Tibial nerve (tissue), 4 donors: ENCODE measurements around the gene ZNF385B. TPM values are rescaled to one million over a fixed set of nuclear protein-coding genes. Genes with fewer than 3 reads are reported as not detected.

Source experiments
- DNase-seq, 2 donors: peaks; one replicate each; pipeline ENCODE4 v3.0.0-alpha.2; 2019; ENCODE audit warnings: low spot score in 2 of 2
- H3K27ac ChIP-seq, 4 donors: fragments of 200-600 bp; sonication (generic) in 3 of 4; one replicate each; pipeline ENCODE4 v1.5.1; 2017 to 2019; ENCODE audit warnings: mild to moderate bottlenecking in 1 of 4
- H3K27me3 ChIP-seq, 2 donors: fragments of 200-600 bp; sonication (generic) in 1 of 2; one replicate each; pipeline versions ENCODE4 v1.5.1 to v1.6.0; 2017 to 2019
- H3K36me3 ChIP-seq, 3 donors: fragments of 200-600 bp; sonication (generic); one replicate each; pipeline ENCODE4 v1.5.1; 2018 to 2019
- H3K4me1 ChIP-seq, 4 donors: fragments of 200-600 bp; sonication (generic) in 3 of 4; one replicate each; pipeline ENCODE4 v1.5.1; 2017 to 2019
- H3K4me3 ChIP-seq, 4 donors: fragments of 200-600 bp; sonication (generic) in 3 of 4; one replicate each; pipeline ENCODE4 v1.5.1; 2017 to 2019; ENCODE audit warnings: mild to moderate bottlenecking in 1 of 4, moderate library complexity in 1 of 4
- H3K9me3 ChIP-seq, 4 donors: fragments of 200-600 bp; sonication (generic) in 3 of 4; one replicate each; pipeline ENCODE4 v1.5.1; 2017 to 2019
- EP300 ChIP-seq, 2 donors: sonication (generic); formaldehyde crosslinking; IDR thresholded peaks; one replicate each; pipeline ENCODE4 v1.6.1; 2017; ENCODE audit warnings: antibody characterized with exemption in 2 of 2, mild to moderate bottlenecking in 1 of 2
- POLR2A ChIP-seq, 2 donors: fragments of 450-650 bp; IDR thresholded peaks; one replicate each; pipeline ENCODE4 v1.6.1; 2017; ENCODE audit warnings: antibody characterized with exemption in 2 of 2, mild to moderate bottlenecking in 2 of 2, moderate library complexity in 2 of 2
- WGBS, 2 donors: methylation state at CpG; one replicate each; pipeline ENCODE4 v1.1.5; 2018; 5-methylcytosine and 5-hydroxymethylcytosine counted together
- total RNA-seq, 4 donors: library from RNA; depleted of rRNA; stranded (reverse); fragments of >200 nt; gene quantifications; one replicate each; pipeline ENCODE4 v1.1.0, GENCODE V29; 2016
- TF ChIP-seq, protein P1 (sequence below), 5 experiments: fragments of 200-600 bp in 3 of 5; fragments of 450-650 bp in 2 of 5; sonication (generic) in 3 of 5; IDR thresholded peaks; one replicate each; pipeline ENCODE4 v1.5.1; 2016 to 2019; ENCODE audit warnings: antibody characterized with exemption in 5 of 5, mild to moderate bottlenecking in 3 of 5, moderate library complexity in 2 of 5

ZNF385B gene
- total RNA-seq, 4 donors from 2014 or later: 1.2 to 3.9 (median 2.6) TPM

DNA sequence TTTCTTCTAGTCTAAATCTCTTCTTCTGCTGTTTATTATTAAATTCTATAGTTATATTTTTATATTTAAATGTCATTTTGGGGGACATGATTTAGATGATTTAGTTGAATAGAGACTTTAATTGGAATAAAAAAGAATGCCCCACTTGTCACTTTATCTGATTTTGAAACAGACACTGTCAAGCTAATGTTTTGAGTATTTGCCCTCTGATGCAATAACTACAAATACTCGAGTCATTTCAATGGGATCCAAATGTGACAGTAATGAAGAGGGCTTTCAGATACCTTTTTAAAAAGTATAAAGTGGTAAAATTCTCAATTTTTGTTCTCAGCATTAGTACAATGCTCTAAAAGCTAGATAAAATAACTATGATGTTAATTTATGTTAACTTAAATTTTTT, 339.5 kb downstream of the ZNF385B start:
- Histone ChIP-seq H3K9me3 (no peaks in the 10 kb centered on the region), H3K4me1 (no peaks in the 10 kb centered on the region), H3K36me3 (no peaks in the 10 kb centered on the region), H3K4me3 (no peak overlapping the region), H3K27me3 (no peaks in the 10 kb centered on the region), H3K27ac (no peak overlapping the region)
- DNase-seq: no peak
- TF ChIP-seq POLR2A (IDR thresholded peaks at IDR 0.05) (no peak), EP300 (IDR thresholded peaks at IDR 0.05) (no peak)
- TF ChIP-seq, protein P1, sequence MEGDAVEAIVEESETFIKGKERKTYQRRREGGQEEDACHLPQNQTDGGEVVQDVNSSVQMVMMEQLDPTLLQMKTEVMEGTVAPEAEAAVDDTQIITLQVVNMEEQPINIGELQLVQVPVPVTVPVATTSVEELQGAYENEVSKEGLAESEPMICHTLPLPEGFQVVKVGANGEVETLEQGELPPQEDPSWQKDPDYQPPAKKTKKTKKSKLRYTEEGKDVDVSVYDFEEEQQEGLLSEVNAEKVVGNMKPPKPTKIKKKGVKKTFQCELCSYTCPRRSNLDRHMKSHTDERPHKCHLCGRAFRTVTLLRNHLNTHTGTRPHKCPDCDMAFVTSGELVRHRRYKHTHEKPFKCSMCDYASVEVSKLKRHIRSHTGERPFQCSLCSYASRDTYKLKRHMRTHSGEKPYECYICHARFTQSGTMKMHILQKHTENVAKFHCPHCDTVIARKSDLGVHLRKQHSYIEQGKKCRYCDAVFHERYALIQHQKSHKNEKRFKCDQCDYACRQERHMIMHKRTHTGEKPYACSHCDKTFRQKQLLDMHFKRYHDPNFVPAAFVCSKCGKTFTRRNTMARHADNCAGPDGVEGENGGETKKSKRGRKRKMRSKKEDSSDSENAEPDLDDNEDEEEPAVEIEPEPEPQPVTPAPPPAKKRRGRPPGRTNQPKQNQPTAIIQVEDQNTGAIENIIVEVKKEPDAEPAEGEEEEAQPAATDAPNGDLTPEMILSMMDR (IDR thresholded peaks at IDR 0.05): no peak
- 29 to 39% methylated on average over 1 of the region's 1 CpG for WGBS, 2 donors

DNA sequence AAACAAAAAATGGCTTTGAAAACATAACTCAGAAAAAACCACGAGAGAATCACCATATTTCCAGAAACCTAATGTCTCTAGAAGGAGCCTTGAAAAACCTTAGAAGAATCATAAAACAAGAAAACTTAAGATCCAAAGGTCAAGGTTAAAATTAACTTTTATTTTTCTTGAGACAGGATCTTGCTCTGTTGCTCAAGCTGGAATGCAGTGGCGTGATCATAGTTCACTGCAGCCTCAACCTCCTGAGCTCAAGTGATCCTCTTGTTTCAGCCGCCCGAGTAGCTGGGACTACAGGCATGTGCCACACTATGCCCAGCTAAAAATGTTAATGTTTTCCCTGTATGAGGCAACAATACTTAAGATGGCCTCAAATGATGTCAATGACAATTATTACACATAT, 342.6 kb downstream of the ZNF385B start:
- Histone ChIP-seq H3K9me3 (no peaks in the 10 kb centered on the region), H3K27me3 (no peaks in the 10 kb centered on the region), H3K36me3 (no peaks in the 10 kb centered on the region), H3K4me3 (no peak overlapping the region), H3K4me1 (no peaks in the 10 kb centered on the region), H3K27ac (no peak overlapping the region)
- DNase-seq: no peak
- 29 to 42% methylated on average over 4 of the region's 4 CpGs for WGBS, 2 donors
- TF ChIP-seq EP300 (IDR thresholded peaks at IDR 0.05) (no peak), POLR2A (IDR thresholded peaks at IDR 0.05) (no peak)
- TF ChIP-seq, protein P1 (IDR thresholded peaks at IDR 0.05): no peak

DNA sequence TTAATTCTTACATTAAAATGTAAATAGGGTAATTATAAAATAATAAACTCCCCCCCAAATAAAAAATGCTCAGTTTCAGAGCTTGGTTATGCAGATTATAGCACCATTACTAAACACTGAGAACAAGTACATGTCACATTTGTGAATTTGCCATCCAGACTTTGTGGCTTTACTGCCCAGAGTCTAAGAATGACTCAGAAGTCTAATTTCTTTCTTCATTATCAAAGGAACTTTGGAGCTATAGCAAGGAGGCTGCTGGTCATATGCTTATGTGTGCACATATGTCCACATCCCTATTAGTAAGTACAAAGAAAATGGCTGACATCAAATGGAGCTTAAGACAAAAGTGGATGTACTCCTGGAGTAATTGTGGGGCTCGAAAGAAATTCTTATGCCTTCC, 348.2 kb downstream of the ZNF385B start:
- Histone ChIP-seq H3K36me3 (no peaks in the 10 kb centered on the region), H3K27ac (no peak overlapping the region), H3K27me3 (no peaks in the 10 kb centered on the region), H3K4me3 (no peak overlapping the region), H3K9me3 (no peaks in the 10 kb centered on the region), H3K4me1 (no peaks in the 10 kb centered on the region)
- WGBS, 2 donors: 75 to 86% methylated on average over 1 of the region's 1 CpG
- TF ChIP-seq EP300 (IDR thresholded peaks at IDR 0.05): no peak
- TF ChIP-seq, protein P1 (IDR thresholded peaks at IDR 0.05): no peak
- no peak for TF ChIP-seq POLR2A (IDR thresholded peaks at IDR 0.05)
- no peak for DNase-seq

DNA sequence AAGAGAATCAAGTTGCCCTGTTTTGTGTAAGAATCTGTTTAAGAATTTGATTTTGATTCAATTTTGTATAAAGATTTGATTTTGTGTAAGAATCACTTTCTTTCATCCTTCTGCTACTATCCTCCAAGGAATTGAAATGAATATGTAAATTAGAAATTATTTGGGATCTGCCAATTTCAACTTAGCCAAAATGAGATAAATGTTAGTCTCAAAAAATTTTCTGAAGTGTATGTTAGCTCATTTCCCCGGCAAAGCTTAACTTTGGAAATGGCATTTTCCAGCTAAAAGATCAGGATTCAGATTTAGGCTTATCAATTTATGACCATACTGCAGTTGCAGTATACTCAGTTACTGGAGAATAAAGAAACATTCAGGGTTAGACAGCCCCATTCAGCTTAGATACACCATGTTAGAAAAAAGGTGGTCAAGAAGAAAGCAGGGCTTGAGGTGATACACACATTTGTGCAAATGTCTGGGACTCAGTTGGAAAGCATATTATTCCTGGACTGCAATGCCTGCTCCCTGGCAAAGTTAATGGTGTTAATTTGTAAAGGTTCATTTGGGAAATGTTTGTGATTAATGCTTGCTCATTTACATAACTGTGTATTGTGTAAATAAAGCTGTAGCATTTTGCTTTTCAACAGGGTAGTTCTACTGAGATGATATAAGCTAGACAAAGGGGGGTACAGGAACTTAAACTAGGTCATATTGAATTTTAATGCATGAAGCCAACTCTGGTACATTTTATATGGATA, 349.0 kb downstream of the ZNF385B start:
- H3K27me3 ChIP-seq: no peaks in the 10 kb centered on the region
- no peak for TF ChIP-seq EP300 (IDR thresholded peaks at IDR 0.05)
- TF ChIP-seq, protein P1 (IDR thresholded peaks at IDR 0.05): no peak
- TF ChIP-seq POLR2A (IDR thresholded peaks at IDR 0.05): no peak
- no peaks in the 10 kb centered on the region for H3K36me3 ChIP-seq
- H3K9me3 ChIP-seq: no peaks in the 10 kb centered on the region
- WGBS, 2 donors: 85 to 88% methylated on average over 1 of the region's 1 CpG
- DNase-seq: no peak
- no peaks in the 10 kb centered on the region for H3K4me1 ChIP-seq
- H3K27ac ChIP-seq: no peak overlapping the region
- H3K4me3 ChIP-seq: no peak overlapping the region

DNA sequence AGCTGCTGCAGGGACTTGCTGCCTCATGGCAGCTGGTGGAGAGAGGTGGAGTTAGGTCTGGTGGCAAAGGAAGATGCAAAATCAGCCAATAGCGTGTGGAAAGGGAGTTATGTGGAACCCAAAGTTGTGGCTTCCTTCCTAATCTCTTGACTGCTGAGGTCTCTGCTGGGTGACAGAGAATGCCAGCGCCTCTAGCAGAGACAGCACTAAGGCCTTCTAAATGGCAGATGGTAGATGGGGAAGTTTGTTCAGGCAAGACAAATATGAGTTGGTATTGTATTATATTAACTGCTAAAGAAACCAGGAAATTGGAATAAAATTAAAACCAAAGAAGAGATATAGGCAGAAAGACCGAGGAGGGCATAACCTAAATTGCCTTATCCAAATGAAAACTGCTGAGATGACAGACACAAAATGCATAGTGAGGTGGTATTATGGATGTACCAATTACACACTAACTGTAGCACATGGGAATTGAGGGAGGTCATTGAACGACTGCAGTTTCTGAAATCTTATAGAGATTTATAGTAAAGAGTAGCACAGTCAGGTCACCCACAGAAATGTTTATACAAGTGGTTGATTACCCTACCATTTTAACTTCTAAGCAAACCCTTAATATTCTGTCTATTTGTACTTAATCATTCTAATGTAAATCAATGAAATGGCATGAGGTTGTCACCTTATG, 350.2 kb downstream of the ZNF385B start:
- Histone ChIP-seq H3K4me3 (no peak overlapping the region), H3K27ac (no peak overlapping the region), H3K4me1 (no peaks in the 10 kb centered on the region), H3K9me3 (no peaks in the 10 kb centered on the region), H3K27me3 (no peaks in the 10 kb centered on the region), H3K36me3 (no peaks in the 10 kb centered on the region)
- no peak for TF ChIP-seq POLR2A (IDR thresholded peaks at IDR 0.05)
- TF ChIP-seq, protein P1 (IDR thresholded peaks at IDR 0.05): no peak
- DNase-seq: no peak
- WGBS, 2 donors: 61 to 88% methylated on average over 4 of the region's 4 CpGs
